Measurements from ENCODE around the gene APH1A. TPM values are rescaled to one million over a fixed set of nuclear protein-coding genes. Genes with fewer than 3 reads are reported as not detected.
"Not testable (repeated sequence)": the region's sequence is repeated elsewhere in the genome, so short reads cannot be mapped to it uniquely, and the experiment has no call there.

The APH1A gene
- total RNA-seq, 1 experiment from 2014 or later = 231 TPM

DNA sequence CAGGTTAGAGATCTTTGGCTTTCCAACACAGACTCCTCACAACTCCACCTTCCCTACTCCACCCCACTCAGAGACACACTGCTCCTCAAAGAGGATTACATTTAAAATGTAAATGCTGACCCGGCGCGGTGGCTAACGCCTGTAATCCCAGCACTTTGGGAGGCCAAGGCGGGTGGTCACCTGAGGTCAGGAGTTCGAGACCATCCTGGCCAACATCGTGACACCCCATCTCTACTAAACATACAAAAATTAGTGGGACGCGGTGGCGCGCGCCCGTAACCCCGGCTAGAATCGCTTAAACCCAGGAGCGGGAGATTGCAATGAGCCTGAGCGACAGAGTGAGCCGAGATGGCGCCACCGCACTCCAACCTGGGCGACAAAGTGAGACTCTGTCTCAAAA lies 31.1 kb downstream of the APH1A start:
- in situ Hi-C loops (cut with HindIII; ENCODE audit: low pct_unique_long_range_greater_than_20kb, low sequenced_read_pairs) = no loop called here
- no peak for DNase-seq (ENCODE audit: low read depth, low spot score)

DNA sequence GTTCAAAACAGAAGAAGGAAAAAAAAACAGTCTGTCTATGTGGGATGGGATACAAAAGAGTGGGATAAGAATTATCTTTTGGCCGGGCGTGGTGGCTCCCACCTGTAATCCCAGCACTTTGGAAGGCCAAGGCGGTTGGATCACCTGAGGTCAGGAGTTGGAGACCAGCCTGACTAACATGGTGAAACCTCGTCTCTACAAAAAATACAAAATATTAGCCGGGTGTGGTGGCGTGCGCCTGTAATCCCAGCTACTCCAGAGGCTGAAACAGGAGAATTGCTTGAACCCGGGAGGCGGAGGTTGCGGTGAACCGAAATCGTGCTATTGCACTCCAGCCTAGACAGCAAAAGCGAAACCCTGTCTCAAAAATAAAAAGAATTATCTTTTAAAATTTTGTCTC lies 31.6 kb downstream of the APH1A start:
- in situ Hi-C loops (cut with HindIII; ENCODE audit: low pct_unique_long_range_greater_than_20kb, low sequenced_read_pairs) = not testable (repeated sequence)

DNA sequence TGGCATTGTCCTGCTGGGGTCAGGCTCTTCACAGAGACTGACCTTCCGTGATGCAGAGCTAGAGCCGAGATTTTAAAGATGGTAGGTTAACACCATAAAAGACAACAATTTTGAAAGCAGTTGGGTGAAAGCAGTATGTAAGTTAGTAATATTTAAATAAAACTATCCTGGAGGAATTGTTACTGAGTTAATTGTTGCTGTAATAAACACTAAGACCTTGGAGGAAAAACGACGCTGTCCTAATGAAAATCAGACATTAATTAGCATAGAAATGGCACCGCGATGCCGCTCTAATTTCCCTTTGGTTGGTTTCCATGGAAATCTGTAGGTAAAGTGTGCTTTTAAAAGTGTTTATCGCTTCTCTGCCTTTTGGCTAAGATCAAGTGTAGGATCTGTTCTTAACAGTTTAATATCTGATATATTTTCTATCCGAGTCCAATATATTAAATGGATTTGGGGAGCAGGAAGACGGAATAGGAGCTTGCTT lies 32.2 kb downstream of the APH1A start:
- in situ Hi-C loops (cut with HindIII; ENCODE audit: low pct_unique_long_range_greater_than_20kb, low sequenced_read_pairs) = no loop called here
- no peak for DNase-seq (ENCODE audit: low read depth, low spot score)

More for the DNA sequence above, 31.6 kb downstream of the APH1A start:
- DNase-seq (ENCODE audit: low read depth, low spot score) = not testable (repeated sequence)

DNA sequence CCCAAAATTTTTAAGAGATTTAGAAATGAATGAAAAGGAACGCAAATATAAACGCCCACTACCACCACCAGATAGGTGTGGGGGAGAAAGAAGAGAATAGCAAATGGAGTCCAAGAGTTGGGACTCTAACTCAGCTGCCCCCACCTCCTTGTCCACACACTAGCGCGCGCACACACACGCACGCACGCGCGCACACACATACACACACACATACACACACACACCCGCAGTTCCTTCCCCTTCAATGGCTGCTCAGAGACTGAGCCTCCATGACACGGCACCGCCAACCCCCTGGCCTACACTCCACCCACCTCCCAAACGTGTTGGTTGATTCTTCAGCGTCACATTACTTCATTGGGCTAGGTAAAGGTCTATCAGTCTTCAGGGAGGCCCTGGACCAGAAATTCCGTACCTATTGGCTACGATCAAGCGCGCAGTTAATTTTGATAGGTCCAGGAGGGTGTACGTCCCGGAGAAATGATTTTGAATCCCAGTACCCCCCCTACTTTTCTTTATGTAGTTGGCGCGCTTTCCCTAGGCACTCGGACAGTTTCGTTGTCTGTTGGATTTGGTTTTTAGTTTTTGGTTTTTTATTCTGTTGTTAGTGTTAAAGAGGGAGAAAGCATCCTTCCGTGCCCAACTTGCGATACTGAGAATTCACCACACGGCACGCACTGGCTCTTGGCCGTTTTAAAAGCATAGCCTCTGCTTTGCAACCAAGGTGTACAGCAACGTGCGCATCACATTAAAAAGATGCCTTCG lies 32.8 kb downstream of the APH1A start, which contains the start of gene ANP32E:
Gene ANP32E, minus strand, starts transcription at position 261 of the 762 bp plus-strand sequence. CDS start 326 bp downstream, outside the sequence.
- in situ Hi-C loops (cut with HindIII; ENCODE audit: low pct_unique_long_range_greater_than_20kb, low sequenced_read_pairs) = no loop called here
- peak; percentile 100 for DNase-seq (ENCODE audit: low read depth, low spot score)

DNA sequence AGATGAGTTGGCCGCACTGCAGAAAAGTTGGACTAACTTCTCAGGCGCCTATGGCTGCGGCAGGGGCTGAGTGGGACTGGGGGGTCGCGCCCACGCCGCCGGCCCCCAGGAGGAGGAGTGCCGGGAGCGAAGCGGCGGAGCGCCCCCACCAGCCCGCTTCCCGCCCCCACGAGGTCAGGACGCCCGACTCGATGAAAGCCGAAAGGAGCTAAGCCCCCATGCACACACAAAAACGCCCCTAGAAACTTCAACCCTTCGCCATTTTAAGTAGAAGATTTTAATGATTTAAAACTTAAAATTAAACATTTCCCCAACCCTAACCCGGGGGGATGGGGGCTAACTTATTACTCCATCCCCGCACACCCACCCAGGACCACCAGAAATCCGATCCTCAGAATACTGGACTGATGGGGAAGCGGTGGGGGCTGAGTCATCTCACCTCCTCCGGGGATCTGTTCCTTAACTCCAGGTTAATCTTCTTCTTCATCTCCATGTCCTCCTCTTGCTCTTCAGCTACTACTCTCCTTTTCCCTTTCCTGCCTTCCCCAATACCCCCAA lies 33.4 kb downstream of the APH1A start:
- DNase-seq (ENCODE audit: low read depth, low spot score) = peak; percentile 8
- in situ Hi-C loops (cut with HindIII; ENCODE audit: low pct_unique_long_range_greater_than_20kb, low sequenced_read_pairs) = no loop called here

DNA sequence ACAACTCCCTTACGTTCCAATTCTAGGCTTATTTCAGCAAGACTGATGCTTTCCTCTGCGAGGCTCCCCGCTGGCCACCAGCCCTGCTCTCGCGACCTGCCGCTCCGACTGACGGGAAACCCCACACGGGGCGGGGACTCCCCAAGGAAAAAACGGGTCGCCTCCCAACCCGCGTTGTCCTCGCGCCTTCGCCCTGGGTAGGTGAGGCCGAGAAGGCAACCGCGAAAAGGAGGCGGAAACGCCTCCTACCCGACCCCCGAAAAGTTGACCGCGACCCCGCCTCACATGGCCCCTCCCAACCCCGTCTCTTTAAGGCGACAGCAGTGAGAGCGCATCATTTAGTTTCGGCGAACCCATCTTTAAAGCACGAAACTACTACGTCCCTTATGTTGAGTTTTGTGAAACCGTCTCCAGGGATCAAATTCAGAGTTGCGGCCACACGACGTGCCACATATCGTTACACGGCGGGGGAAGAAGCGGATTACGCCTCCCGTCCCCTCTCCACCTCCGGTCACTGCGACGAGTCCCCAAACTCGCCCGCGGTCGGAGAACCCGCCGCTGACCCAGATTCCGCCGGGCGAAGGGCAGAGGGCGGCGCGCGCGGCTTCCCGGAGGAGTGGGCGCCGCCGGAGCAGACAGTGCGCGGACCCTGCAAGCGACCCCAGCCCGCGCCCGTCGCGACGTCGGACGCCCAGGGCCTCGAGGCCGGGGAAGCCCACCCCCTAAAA lies 34.1 kb downstream of the APH1A start:
- in situ Hi-C loops (cut with HindIII; ENCODE audit: low pct_unique_long_range_greater_than_20kb, low sequenced_read_pairs) = no loop called here
- DNase-seq (ENCODE audit: low read depth, low spot score) = peak; percentile 64

DNA sequence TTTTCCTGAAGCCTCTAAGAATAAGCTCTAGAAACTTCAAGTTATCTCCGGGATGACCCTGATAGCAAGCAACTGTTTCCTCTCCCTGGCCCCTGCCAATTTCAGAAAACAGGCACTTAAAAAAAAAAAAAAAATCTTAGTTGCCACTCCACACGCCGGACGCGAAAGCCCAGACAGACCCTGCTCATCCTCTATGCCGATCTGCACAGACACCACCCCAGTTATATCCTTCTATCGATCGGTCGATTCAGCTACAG lies 34.6 kb downstream of the APH1A start:
- DNase-seq (ENCODE audit: low read depth, low spot score) = no peak
- in situ Hi-C loops (cut with HindIII; ENCODE audit: low pct_unique_long_range_greater_than_20kb, low sequenced_read_pairs) = no loop called here

DNA sequence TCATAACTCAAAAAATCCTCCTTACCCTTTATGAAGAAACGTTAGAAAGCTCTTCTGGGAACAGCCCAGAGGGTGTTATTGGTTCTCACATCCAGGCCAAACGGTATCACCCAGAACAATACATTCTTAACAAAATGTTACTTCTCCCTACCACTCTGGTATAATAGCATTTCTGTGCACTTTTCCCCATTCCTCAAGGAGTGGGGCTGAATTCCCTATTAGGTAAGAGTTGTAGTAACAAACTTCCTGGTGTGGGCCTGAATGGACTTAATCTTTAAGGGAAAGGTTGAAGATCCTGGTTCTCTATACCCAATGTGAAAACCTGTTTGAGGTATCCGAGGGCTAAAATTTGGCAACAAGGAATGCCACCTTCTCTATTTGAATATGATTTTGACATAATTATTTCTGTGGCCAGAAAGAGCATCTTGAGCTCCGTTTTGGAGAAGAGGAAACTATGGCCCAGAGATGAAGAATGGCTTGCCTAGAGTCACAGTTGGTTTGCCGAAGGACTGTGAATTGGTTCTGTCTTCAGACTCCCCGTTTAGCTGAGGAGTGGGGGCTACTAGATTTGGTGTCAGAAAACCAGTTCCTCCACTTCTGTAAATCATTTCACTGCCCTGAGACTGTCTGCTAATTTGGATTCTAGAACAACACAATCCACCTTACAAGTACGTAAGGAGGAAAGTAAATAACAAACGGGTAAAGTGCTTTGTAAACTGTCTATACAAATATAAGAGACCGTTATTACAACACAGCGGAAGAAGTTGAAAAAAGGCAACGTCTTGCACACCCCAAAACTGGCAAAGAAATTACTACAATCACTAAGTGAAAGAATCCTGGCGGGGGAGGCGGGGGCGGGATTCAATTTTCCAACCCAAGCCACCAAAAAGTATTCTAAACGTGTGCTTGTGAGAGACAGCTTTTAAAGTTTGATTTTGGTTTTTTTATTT lies 35.2 kb downstream of the APH1A start:
- in situ Hi-C loops (cut with HindIII; ENCODE audit: low pct_unique_long_range_greater_than_20kb, low sequenced_read_pairs) = no loop called here
- DNase-seq (ENCODE audit: low read depth, low spot score) = peak; percentile 17

DNA sequence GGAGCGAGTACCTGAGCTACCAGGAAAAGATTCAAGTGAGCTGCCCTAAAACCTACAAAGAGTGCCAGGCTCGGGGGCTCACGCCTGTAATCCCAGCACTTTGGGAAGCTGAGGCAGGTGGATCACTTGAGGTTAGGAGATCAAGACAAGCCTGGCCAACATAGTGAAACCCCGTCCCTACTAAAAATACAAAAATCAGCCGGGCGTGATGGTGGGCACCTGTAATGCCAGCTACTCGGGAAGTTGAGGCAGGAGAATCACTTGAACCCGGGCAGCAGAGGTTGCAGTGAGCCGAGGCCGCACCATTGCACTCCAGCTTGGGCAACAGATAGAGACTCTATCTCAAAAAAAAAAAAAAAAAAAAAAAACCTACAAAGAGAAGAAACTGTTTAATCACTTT lies 35.9 kb downstream of the APH1A start:
- DNase-seq (ENCODE audit: low read depth, low spot score); in situ Hi-C loops (cut with HindIII; ENCODE audit: low pct_unique_long_range_greater_than_20kb, low sequenced_read_pairs): not testable (repeated sequence)

DNA sequence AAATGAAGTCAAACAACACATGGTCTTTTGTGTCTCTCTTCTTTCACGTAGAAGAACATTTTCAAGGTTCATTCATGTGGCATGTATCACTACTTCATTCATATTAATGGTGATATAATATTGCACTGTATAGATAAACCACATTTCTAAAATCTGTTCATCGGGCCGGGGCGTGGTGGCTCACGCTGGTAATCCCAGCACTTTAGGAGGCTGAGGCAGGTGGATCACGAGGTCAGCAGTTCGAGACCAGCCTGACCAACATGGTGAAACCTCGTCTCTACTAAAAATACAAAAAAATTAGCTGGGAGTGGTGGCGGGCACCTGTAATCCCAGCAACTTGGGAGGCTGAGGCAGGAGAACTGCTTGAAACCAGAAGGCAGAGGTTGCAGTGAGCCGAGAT lies 40.6 kb downstream of the APH1A start:
- in situ Hi-C loops (cut with HindIII; ENCODE audit: low pct_unique_long_range_greater_than_20kb, low sequenced_read_pairs); DNase-seq (ENCODE audit: low read depth, low spot score): not testable (repeated sequence)

DNA sequence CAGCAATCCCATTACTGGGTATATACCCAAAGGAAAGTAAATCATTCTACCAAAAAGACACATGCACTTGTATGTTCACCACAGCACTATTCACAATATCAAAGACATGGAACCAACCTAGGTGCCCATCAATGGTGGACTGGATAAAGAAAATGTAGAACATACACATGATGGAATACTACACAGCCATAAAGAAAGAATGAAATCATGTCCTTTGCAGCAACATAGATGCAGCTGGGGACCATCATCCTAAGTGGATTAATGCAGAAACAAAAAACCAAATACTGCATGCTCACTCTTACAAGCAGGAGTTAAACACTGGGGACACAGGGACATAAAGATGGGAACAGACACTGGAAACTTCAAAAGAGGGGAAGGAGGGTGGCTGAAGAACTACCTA lies 41.6 kb downstream of the APH1A start:
- no peak for DNase-seq (ENCODE audit: low read depth, low spot score)
- in situ Hi-C loops (cut with HindIII; ENCODE audit: low pct_unique_long_range_greater_than_20kb, low sequenced_read_pairs) = no loop called here

DNA sequence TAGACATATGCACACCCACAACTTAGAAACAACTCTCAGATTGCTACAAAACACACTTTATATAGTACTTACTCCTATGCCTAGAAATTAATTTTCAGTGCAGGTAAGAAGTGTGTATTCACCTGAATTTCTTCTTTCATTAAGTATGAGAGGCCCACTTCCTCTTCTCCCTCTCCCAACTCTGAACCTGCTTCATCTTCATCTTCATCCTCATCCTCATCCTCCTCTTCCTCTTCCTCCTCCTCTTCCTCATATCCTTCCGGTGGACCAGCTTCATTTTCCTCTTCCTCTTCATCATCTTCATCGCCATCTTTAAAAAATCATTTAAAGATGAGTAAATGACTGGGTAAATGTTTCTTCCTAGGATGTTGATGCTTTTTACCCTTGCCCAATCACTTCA lies 42.3 kb downstream of the APH1A start:
- no peak for DNase-seq (ENCODE audit: low read depth, low spot score)
- in situ Hi-C loops (cut with HindIII; ENCODE audit: low pct_unique_long_range_greater_than_20kb, low sequenced_read_pairs) = no loop called here

DNA sequence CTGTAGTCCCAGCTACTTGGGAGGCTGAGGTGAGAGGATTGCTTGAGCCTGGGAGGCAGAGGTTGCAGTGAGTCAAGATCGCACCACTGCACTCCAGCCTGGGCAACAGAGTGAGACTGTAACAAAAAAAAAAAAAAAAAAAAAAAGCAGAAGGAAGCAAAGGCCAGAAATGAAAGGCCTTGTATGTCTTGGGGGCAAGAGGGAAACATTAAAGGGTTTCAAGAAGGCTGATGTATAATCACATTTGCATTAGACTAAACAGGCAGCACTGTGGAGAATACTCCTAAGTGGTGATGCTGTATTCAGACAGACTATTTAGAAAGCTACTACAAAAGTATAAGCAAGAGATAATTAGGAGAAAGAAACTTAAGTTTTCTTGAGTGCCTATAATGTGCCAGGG lies 43.3 kb downstream of the APH1A start:
- in situ Hi-C loops (cut with HindIII; ENCODE audit: low pct_unique_long_range_greater_than_20kb, low sequenced_read_pairs) = no loop called here
- DNase-seq (ENCODE audit: low read depth, low spot score) = peak; percentile 14

DNA sequence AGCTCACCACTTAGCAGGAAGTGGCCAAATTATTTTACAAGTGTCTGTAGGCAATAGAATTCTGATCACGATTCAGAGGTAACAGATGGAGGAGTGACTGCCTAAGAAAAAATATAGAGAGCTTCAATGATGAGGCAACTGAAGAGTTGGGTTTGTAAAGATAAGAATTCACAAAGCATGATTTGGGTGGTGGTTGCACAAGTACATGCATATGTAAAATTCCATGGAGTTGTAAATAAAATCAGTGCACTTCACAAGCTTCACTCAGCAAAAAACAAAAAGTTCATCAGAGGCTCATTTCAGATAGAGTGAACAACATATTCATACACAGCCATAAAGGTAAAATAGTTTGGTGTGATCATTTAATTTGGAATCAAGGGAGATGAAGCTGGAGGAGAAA lies 43.8 kb downstream of the APH1A start:
- DNase-seq (ENCODE audit: low read depth, low spot score) = no peak
- in situ Hi-C loops (cut with HindIII; ENCODE audit: low pct_unique_long_range_greater_than_20kb, low sequenced_read_pairs) = no loop called here

DNA sequence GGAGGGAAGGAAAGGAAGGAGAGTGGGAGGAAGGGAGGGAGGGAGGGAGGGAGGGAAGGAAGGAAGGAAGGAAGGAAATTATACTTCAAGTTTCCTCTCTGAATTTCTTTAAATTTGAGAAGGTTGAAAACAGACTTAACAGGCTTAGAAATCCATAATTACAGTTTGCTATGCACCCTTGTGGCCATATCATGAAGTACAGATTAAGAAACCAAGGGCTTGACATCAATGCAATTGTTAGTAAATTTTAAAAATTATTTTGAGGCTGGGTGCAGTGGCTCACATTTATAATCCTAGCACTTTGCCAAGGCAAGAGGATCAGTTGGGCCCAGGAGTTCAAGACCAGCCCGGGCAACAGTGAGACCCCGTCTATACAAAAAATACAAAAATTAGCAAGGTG lies 47.3 kb downstream of the APH1A start:
- in situ Hi-C loops (cut with HindIII; ENCODE audit: low pct_unique_long_range_greater_than_20kb, low sequenced_read_pairs) = no loop called here
- DNase-seq (ENCODE audit: low read depth, low spot score) = peak; percentile 49

DNA sequence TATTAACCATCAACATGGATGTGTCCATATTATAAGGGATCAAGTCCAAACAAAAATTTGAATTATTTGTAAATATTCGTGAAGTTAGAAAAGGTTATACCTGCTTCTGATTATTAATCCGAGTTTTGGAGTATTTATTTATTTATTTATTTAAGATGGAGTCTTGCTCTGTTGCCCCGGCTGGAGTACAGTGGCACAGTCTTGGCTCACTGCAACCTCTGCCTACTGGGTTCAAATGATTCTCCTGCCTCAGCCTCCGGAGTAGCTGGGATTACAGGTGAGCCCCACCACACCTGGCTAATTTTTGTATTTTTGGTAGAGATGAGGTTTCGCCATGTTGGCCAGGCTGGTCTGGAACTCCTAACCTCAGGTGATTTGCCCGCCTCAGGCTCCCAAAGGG lies 53.0 kb downstream of the APH1A start:
- in situ Hi-C loops (cut with HindIII; ENCODE audit: low pct_unique_long_range_greater_than_20kb, low sequenced_read_pairs); DNase-seq (ENCODE audit: low read depth, low spot score): not testable (repeated sequence)

Measured in SK-MEL-5 (cell line).